WI38 (cell line): ENCODE measurements around the gene DENND1B.

ENCODE experiments used
- H3K4me3 ChIP-seq: 2 replicates; pipeline ENCODE4 v1.5.1; 2011; ENCODE audit warnings: low read depth, mild to moderate bottlenecking, control low read depth, low read length
- CTCF ChIP-seq: IDR thresholded peaks from 2 replicates; pipeline ENCODE4 v1.5.1; 2012; ENCODE audit warnings: low read depth, mild to moderate bottlenecking, control low read depth, low read length

Gene DENND1B

DNA sequence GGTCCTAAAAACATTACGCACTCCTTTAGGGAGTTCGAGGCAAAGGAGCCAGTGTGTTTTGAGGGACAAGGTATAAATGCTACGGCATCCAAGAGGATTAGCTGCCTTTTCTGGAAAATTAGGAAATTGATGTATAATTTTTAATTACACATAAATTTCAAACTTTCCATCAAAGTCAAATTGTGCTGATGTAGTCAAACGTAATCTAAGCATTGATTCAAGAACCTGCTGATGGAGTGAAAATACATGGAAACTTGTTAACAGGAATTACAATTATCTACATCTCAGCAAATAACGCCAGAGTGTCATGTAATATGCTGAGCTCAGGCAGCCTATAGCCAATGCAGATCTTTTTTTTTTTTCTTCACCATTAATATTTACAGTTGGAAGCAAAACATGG lies 312.7 kb downstream of the DENND1B start:
- no peak overlapping the region for H3K4me3 ChIP-seq
- no peak for TF ChIP-seq CTCF
